CD4-positive, alpha-beta T cell treated with Interleukin-4 for 4 hours (primary cell): ENCODE results near the gene ULBP2.
"Not testable (repeated sequence)": the region's sequence is repeated elsewhere in the genome, so short reads cannot be mapped to it uniquely, and the experiment has no call there.

Experiments
- DNase-seq: peaks from one replicate; pipeline ENCODE4 v3.0.0-alpha.2; 2020

The ULBP2 gene

GRCh38 chr6:149974394-149974793 is 32.6 kb downstream of the ULBP2 start:
- DNase-seq, result not testable (repeated sequence)

GRCh38 chr6:149974825-149975224 is 33.0 kb downstream of the ULBP2 start:
- no peak for DNase-seq

GRCh38 chr6:149975400-149975799 is 33.6 kb downstream of the ULBP2 start:
- no peak for DNase-seq

DNA sequence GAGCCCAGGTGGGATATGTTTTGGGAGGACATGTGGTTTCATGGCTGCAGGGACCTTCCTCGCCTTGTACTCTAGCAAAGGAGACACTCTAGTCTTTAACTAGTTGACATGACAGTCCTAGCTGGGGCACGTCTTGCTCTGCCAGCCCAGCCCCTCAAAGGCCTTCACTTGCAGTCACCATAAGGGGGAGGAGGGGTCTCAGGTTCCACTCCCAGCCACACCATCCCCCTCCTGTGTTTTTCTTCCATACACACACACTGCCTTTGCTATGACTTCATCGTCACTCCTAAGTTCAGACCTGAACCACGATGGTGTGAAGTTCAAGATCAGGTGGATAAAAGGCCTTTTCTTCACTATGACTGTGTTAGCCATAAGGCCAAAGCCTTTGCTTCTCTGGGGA is 35.4 kb downstream of the ULBP2 start:
- no peak for DNase-seq

GRCh38 chr6:149978610-149979009 is 36.8 kb downstream of the ULBP2 start:
- no peak for DNase-seq

- DNase-seq, result no peak
These were observed 37.5 kb downstream of the ULBP2 start for GRCh38 chr6:149979293-149979692.

DNA sequence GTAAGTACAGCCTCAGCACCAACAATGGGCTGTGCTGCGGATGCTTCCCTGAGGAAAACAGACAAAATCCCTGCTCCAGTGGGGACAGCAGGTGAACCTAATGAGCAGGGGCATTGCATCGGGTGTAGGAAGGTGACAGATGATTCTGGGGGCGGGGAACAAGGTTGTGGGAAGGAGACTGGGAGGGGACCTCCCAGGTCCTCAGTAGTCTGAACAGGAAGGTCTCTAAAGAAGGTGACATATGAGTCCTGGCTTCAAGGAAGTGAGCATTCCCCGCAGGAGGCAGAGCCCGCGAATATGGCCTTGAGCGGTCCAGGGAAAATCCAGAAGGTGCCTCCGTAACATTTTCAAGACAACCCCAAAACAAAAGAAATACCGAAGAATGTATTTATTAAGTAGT is 41.3 kb downstream of the ULBP2 start:
- DNase-seq, result no peak

DNA sequence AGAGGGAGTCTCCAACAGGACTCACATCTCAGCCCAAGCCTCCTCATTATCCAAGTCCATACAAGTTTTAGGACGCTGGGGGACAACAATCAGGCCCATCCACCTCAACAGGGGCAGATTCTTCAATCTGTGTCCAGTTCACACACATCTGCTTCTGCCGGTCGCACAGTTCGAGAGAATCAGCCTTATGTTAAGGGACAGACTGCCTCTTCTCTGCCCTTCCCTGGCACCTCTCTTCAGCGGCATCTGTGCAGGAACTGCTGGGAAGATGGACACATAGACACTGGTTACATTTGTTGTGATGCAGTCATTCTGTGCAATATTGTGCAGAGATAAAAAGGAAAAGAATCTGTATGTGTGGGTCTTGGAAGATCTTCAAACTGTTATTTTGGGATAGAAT is 43.0 kb downstream of the ULBP2 start:
- DNase-seq, result no peak

- no peak for DNase-seq
These were observed 43.7 kb downstream of the ULBP2 start for GRCh38 chr6:149985481-149985937.

- DNase-seq, result no peak
These were observed 45.8 kb downstream of the ULBP2 start for GRCh38 chr6:149987602-149988107.

DNA sequence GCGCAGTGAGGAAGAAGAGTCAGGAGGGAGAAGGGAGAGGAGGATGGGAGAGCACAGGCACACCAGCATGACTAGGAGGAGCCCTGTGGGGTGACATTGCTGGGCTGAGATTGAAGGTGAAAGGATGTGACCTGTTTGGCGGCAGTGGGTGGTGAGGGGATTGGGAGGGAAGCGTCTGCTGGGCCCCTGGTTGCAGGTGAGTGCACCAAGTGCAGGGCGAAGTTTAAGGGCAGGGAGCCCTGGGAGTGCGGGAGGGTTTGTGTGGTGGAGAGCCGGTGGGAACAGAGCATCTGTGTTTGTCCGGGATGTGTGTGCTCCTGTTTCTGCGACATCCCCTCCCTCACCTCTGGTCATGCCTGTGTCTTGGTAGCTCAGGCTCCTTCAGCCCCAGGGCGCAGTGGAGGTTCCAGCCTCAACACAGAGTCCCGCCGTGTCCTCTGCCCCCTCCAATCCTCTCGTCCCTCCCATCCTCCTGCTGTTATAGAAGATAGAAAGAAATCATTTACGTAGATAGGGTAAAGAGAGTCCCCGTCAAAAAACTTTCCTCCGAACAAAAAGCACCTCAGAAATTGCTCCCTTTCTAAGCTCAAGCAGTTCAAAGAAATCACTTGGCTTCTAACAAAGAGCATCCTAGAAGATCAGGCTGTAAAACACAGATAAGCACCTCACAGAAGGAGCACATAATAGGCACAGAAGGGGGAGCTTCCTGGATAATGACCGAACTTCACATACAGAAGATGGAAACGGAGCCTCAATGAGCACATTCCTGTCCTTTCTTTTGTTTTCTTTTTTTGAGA is 46.9 kb downstream of the ULBP2 start:
- no peak for DNase-seq

DNA sequence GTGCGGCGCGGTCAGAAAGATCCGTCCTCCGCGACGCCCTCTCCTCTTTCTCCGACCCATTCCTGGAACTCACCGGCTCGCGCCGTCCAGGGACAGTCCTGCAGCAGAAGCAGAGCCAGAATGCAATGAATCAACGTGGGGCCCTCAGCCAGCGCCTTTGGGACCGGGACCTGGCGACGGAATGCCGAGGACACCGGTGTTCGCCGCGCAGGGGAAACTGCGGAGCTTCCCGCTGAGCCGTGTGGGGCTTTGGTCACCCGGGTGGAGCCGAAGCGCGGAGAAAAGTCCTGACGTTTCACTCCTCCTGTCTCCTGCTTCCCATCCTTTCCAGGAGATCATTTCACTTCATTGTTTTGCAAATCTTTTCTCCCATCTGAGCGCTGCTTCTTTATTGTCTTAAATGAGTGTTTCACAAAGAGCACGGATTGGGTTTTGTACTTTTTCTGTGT is 48.4 kb downstream of the ULBP2 start:
- no peak for DNase-seq

DNA sequence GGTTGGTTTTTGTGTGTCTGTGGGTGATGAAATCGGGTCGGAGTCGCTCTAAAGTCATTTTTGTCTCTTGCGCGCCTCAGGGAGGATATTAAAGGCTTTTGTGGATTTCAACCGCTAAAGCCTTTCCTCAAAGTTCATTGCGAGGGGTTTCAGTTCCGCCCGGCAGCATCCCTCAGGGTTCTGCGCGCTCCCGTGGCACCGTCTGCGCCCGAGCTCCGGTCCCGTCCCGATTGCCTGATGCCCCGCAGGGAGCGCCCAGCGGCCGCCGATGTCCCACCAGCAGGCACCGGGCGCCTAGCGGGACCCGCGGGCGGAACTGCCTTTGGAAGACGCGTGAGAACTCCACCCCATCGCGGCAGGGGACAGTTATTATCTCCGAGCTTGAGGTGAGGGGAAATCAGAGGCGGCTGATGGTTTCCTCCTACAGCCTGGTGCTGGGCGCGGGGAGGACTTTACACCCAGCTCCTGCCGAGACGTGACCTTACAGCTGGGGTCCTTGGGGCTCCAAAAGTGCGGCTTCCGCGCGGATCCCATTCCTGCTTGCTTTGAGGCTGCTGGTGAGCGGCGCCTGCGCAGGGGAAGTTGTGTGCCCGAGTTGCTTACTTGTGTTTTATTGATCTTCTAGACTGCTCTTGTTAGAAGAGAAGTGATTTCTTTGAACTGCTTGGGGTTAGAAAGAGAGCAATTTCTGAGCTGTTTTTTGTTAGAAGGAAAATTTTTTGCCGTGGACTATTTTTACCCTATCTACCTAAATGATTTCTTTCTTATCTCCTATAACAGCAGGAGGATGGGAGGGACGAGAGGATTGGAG is 49.1 kb downstream of the ULBP2 start:
- no peak for DNase-seq

- not testable (repeated sequence) for DNase-seq
These were observed 49.6 kb downstream of the ULBP2 start for GRCh38 chr6:149991472-149991795.

GRCh38 chr6:149991838-149992237 is 50.0 kb downstream of the ULBP2 start:
- no peak for DNase-seq

GRCh38 chr6:149995235-149995750 is 53.5 kb downstream of the ULBP2 start:
- no peak for DNase-seq

GRCh38 chr6:149995971-149996370 is 54.2 kb downstream of the ULBP2 start:
- DNase-seq, result no peak
